ENCODE results near the gene SESN3. TPM values are rescaled to one million over a fixed set of nuclear protein-coding genes. Genes with fewer than 3 reads are reported as not detected.
A peak's percentile ranks its signal among the peaks of the same experiment; 100 is the strongest.

SESN3 gene
- total RNA-seq (10 to 100 TPM; 35.3 to 73.3 TPM), polyA plus RNA-seq (1 to 10 TPM; 4.0 to 4.8 TPM)
- long read RNA-seq, donor 1, full-length matches to known transcripts: 6 of 6 reads
- long read RNA-seq, donor 1, partial matches to known transcripts: 0 of 6 reads
- long read RNA-seq, donor 1, other reads (novel, unspliced or antisense): 0 of 6 reads
- long read RNA-seq, donor 2, partial matches to known transcripts: 0 of 1 reads
- long read RNA-seq, donor 2, other reads (novel, unspliced or antisense): 0 of 1 reads
- long read RNA-seq, donor 3, full-length matches to known transcripts: 3 of 3 reads
- long read RNA-seq, donor 3, partial matches to known transcripts: 0 of 3 reads
- long read RNA-seq, donor 3, other reads (novel, unspliced or antisense): 0 of 3 reads
- long read RNA-seq, donor 4, full-length matches to known transcripts: 2 of 2 reads
- long read RNA-seq, donor 4, partial matches to known transcripts: 0 of 2 reads
- long read RNA-seq, donor 4, other reads (novel, unspliced or antisense): 0 of 2 reads
- long read RNA-seq, donor 5, full-length matches to known transcripts: 8 of 14 reads
- long read RNA-seq, donor 5, partial matches to known transcripts: 6 of 14 reads
- long read RNA-seq, donor 5, other reads (novel, unspliced or antisense): 0 of 14 reads

DNA sequence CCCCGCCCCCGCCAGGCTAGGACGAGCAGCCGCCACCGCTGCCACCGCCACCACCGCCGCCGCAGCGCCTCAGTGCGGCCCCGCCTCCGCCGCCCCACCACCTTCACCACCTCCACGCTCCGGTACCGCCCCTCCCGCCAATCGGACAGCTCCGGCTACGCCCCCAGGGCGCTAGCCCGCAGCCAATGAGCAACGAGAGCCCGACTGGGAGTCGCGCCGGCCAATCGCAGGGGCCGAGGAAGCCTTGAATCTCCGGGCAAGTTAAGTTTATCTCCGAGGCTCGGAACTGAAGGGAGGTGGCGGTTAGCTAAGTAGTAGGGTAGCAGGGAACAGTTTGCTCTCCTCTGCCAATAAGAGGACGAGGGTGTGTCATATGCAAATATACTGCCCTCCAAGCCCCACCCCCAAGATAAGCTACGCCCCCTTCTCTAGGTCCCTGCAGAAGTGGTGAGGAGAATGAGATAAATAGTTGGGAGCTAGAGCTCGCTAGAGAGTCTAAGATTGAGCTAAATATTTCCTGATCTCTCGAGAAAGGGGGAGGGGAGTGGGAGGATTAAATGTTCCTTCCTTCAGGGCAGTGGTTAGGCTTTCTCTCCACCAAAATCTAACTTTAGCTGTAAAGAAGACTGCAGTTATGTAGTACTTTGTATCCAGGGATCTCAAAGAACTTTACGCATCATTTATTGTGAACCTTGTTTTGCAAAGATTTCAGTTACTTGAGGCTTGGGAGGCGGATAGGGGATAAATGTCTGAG, at the start of gene SESN3:
Gene SESN3 (minus strand): TSS at position 76 of the 754 bp plus-strand sequence. CDS start 342 bp downstream, outside the sequence.
- no peaks in the 10 kb centered on the region for H3K27me3 ChIP-seq (ENCODE audit: control insufficient read depth in 3 of 3, insufficient read depth in 3 of 3, low read length in 2 of 3)
- H3K9ac ChIP-seq (ENCODE audit: insufficient read depth in 1 of 2, low read length in 2 of 2): peak within 1 kb of the TSS; percentile 60 to 98
- peak within 1 kb of the TSS; percentile 34 to 84 for H3K27ac ChIP-seq (ENCODE audit: low read depth in 1 of 2, low read length in 1 of 2)
- DNase-seq: peak; percentile 100
- peak within 1 kb of the TSS; percentile 78 for H3K4me3 ChIP-seq
- 0 to 1% methylated on average over 34 to 40 of the region's 40 CpGs for WGBS, 2 donors
- ATAC-seq (ENCODE audit: insufficient read depth, low FRiP score): peak; percentile 96
- no peaks in the 10 kb centered on the region for H3K36me3 ChIP-seq (ENCODE audit: control insufficient read depth in 4 of 4, insufficient read depth in 4 of 4, low read length in 4 of 4)
- no peak for TF ChIP-seq CTCF (IDR thresholded peaks at IDR 0.05; ENCODE audit: control extremely low read depth, extremely low read depth)
- no peaks in the 10 kb centered on the region for H3K9me3 ChIP-seq (ENCODE audit: control insufficient read depth in 4 of 4, insufficient read depth in 3 of 4, low read length in 3 of 4)
- peaks cover 0 to 38% (median 0%) of the 10 kb centered on the region in 5 donors for H3K4me1 ChIP-seq (ENCODE audit: control insufficient read depth in 5 of 5, insufficient read depth in 5 of 5, low read length in 5 of 5)

GRCh38 chr11:95279921-95280868, 49.2 kb upstream of the SESN3 start:
- DNase-seq: no peak
- no peaks in the 10 kb centered on the region for H3K36me3 ChIP-seq (ENCODE audit: control insufficient read depth in 4 of 4, insufficient read depth in 4 of 4, low read length in 4 of 4)
- no peak overlapping the region for H3K27ac ChIP-seq (ENCODE audit: low read depth in 1 of 2, low read length in 1 of 2)
- no peaks in the 10 kb centered on the region for H3K9me3 ChIP-seq (ENCODE audit: control insufficient read depth in 4 of 4, insufficient read depth in 3 of 4, low read length in 3 of 4)
- 45 to 53% methylated on average over 6 of the region's 6 CpGs for WGBS, 2 donors
- H3K4me1 ChIP-seq (ENCODE audit: control insufficient read depth in 5 of 5, insufficient read depth in 5 of 5, low read length in 5 of 5): no peaks in the 10 kb centered on the region
- no peak for TF ChIP-seq CTCF (IDR thresholded peaks at IDR 0.05; ENCODE audit: control extremely low read depth, extremely low read depth)
- ATAC-seq (ENCODE audit: insufficient read depth, low FRiP score): no peak
- no peak overlapping the region for H3K4me3 ChIP-seq
- no peak overlapping the region for H3K9ac ChIP-seq (ENCODE audit: insufficient read depth in 1 of 2, low read length in 2 of 2)
- H3K27me3 ChIP-seq (ENCODE audit: control insufficient read depth in 3 of 3, insufficient read depth in 3 of 3, low read length in 2 of 3): no peaks in the 10 kb centered on the region

- no peak for DNase-seq
Observed at GRCh38 chr11:95277868-95278267, 46.9 kb upstream of the SESN3 start.

More at GRCh38 chr11:95277868-95278267, 46.9 kb upstream of the SESN3 start:
- H3K9ac ChIP-seq (ENCODE audit: insufficient read depth in 1 of 2, low read length in 2 of 2): no peak overlapping the region
- H3K36me3 ChIP-seq (ENCODE audit: control insufficient read depth in 4 of 4, insufficient read depth in 4 of 4, low read length in 4 of 4): no peaks in the 10 kb centered on the region
- 83 to 84% methylated on average over 2 of the region's 2 CpGs for WGBS, 2 donors
- no peaks in the 10 kb centered on the region for H3K9me3 ChIP-seq (ENCODE audit: control insufficient read depth in 4 of 4, insufficient read depth in 3 of 4, low read length in 3 of 4)
- no peak overlapping the region for H3K27ac ChIP-seq (ENCODE audit: low read depth in 1 of 2, low read length in 1 of 2)
- no peaks in the 10 kb centered on the region for H3K27me3 ChIP-seq (ENCODE audit: control insufficient read depth in 3 of 3, insufficient read depth in 3 of 3, low read length in 2 of 3)
- ATAC-seq (ENCODE audit: insufficient read depth, low FRiP score): no peak
- TF ChIP-seq CTCF (IDR thresholded peaks at IDR 0.05; ENCODE audit: control extremely low read depth, extremely low read depth): no peak
- H3K4me1 ChIP-seq (ENCODE audit: control insufficient read depth in 5 of 5, insufficient read depth in 5 of 5, low read length in 5 of 5): no peaks in the 10 kb centered on the region
- no peak overlapping the region for H3K4me3 ChIP-seq

All from lung (tissue), 16 donors.